OCI-LY3 (cell line): ENCODE measurements around the gene MPC1L.

Experiments used
- CTCF ChIP-seq: fragments of 200-600, 300-600 bp; sonication (generic); IDR thresholded peaks from 2 replicates; pipeline ENCODE4 v1.5.1; 2014; ENCODE audit warnings: antibody characterized with exemption, low read length, low read depth
- EZH2phosphoT487 ChIP-seq: fragments of 200-600 bp; shearing (Covaris generic); IDR thresholded peaks from 2 replicates; pipeline ENCODE4 v1.6.1; 2018; ENCODE audit warnings: antibody characterized with exemption, mixed run types, low read depth

- TF ChIP-seq CTCF (no peak), EZH2phosphoT487 (no peak)
Measured at GRCh38 chrX:40607381-40607780, 15.8 kb upstream of the MPC1L start.
